Measurements from ENCODE around the gene PFDN4. TPM values are rescaled to one million over a fixed set of nuclear protein-coding genes. Genes with fewer than 3 reads are reported as not detected.

The PFDN4 gene
- polyA plus RNA-seq, 1 of the 3 experiments (the other 2 are of a cell fraction), result 44.0 TPM

DNA sequence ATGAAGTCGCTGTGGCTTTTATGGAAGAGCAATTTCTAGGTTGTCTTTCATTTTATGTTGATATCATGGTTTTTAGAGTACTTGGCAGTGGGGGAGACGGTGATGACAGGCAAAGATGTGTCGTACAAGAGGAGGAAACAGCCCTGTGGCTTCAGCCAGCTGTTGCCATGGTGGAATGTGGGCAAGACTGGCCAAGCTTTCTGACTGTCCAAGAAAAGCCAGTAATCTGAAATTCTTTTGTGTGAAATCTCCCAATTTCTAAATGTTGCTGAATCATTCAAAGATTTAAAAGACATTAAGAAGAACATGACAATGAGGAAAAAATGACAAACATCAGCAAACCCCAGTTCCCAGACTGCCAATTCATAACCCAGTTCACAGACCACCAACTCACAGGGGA, 23.1 kb downstream of the PFDN4 start:
- peaks cover 10% of the 10 kb centered on the region for H3F3A ChIP-seq (replicated peaks; ENCODE audit: insufficient read depth)
- H3K4me3 ChIP-seq (ENCODE audit: low read depth in 2 of 2, low read length in 1 of 2), result no peak overlapping the region
- no peaks in the 10 kb centered on the region for H3K79me2 ChIP-seq (ENCODE audit: insufficient read depth)
- no peaks in the 10 kb centered on the region for H3K4me1 ChIP-seq (ENCODE audit: control insufficient read depth in 1 of 2, insufficient read depth in 2 of 2, low read depth in 1 of 2, low read length in 1 of 2)
- H3K27ac ChIP-seq (ENCODE audit: low read depth in 2 of 2, low read length in 1 of 2), result no peak overlapping the region
- H3K9me3 ChIP-seq, result no peaks in the 10 kb centered on the region
- ChIA-PET CTCF (interaction anchor here (2.2 kb wide), 1 partner anchor 31 kb away, joined by 8 read pairs; no protein-coding TSS in a partner anchor), POLR2A (no interaction called here)
- H3K4me2 ChIP-seq, result no peak overlapping the region
- no peaks in the 10 kb centered on the region for H3K36me3 ChIP-seq (replicated peaks in 1 of 2; ENCODE audit: control insufficient read depth in 1 of 2, insufficient read depth in 2 of 2, low read length in 1 of 2)
- no peaks in the 10 kb centered on the region for H3K27me3 ChIP-seq (ENCODE audit: insufficient read depth)
- H3K9me2 ChIP-seq, result no peaks in the 10 kb centered on the region
- H3K9ac ChIP-seq, result no peak overlapping the region
- H2AFZ ChIP-seq (ENCODE audit: low read depth), result no peak overlapping the region
- no peaks in the 10 kb centered on the region for H4K20me1 ChIP-seq (ENCODE audit: insufficient read depth)
- TF ChIP-seq RXRA (IDR thresholded peaks at IDR 0.05; ENCODE audit: borderline replicate concordance, low read depth) (no peak), YY1 (IDR thresholded peaks at IDR 0.05; ENCODE audit: low read depth) (no peak), RFX5 (IDR thresholded peaks at IDR 0.05; ENCODE audit: low read length) (no peak), POLR2AphosphoS5 (IDR thresholded peaks at IDR 0.05; ENCODE audit: low read depth, low read length) (no peak), GABPA (IDR thresholded peaks at IDR 0.05; ENCODE audit: low read depth) (no peak), NFIC (IDR thresholded peaks at IDR 0.05; ENCODE audit: borderline replicate concordance) (no peak), USF2 (IDR thresholded peaks at IDR 0.05; ENCODE audit: borderline replicate concordance, low read depth, low read length) (no peak), EP300 (IDR thresholded peaks at IDR 0.05; ENCODE audit: borderline replicate concordance in 1 of 2, low read depth in 1 of 2, low read length in 1 of 2) (no peak), SMC3 (IDR thresholded peaks at IDR 0.05; ENCODE audit: low read depth, low read length) (no peak), FOXM1 (IDR thresholded peaks at IDR 0.05; ENCODE audit: low read depth) (no peak), FOXJ3 (CRISPR knock-in tag; IDR thresholded peaks at IDR 0.05) (no peak), FOSL2 (IDR thresholded peaks at IDR 0.05; ENCODE audit: borderline replicate concordance, low read depth) (no peak)
- TF ChIP-seq, protein P1, sequence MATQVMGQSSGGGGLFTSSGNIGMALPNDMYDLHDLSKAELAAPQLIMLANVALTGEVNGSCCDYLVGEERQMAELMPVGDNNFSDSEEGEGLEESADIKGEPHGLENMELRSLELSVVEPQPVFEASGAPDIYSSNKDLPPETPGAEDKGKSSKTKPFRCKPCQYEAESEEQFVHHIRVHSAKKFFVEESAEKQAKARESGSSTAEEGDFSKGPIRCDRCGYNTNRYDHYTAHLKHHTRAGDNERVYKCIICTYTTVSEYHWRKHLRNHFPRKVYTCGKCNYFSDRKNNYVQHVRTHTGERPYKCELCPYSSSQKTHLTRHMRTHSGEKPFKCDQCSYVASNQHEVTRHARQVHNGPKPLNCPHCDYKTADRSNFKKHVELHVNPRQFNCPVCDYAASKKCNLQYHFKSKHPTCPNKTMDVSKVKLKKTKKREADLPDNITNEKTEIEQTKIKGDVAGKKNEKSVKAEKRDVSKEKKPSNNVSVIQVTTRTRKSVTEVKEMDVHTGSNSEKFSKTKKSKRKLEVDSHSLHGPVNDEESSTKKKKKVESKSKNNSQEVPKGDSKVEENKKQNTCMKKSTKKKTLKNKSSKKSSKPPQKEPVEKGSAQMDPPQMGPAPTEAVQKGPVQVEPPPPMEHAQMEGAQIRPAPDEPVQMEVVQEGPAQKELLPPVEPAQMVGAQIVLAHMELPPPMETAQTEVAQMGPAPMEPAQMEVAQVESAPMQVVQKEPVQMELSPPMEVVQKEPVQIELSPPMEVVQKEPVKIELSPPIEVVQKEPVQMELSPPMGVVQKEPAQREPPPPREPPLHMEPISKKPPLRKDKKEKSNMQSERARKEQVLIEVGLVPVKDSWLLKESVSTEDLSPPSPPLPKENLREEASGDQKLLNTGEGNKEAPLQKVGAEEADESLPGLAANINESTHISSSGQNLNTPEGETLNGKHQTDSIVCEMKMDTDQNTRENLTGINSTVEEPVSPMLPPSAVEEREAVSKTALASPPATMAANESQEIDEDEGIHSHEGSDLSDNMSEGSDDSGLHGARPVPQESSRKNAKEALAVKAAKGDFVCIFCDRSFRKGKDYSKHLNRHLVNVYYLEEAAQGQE (IDR thresholded peaks at IDR 0.05; ENCODE audit: low read depth, low read length), result no peak
- TF ChIP-seq, protein P2, sequence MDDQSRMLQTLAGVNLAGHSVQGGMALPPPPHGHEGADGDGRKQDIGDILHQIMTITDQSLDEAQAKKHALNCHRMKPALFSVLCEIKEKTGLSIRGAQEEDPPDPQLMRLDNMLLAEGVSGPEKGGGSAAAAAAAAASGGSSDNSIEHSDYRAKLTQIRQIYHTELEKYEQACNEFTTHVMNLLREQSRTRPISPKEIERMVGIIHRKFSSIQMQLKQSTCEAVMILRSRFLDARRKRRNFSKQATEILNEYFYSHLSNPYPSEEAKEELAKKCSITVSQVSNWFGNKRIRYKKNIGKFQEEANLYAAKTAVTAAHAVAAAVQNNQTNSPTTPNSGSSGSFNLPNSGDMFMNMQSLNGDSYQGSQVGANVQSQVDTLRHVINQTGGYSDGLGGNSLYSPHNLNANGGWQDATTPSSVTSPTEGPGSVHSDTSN (IDR thresholded peaks at IDR 0.05), result no peak
- TF ChIP-seq, protein P3, sequence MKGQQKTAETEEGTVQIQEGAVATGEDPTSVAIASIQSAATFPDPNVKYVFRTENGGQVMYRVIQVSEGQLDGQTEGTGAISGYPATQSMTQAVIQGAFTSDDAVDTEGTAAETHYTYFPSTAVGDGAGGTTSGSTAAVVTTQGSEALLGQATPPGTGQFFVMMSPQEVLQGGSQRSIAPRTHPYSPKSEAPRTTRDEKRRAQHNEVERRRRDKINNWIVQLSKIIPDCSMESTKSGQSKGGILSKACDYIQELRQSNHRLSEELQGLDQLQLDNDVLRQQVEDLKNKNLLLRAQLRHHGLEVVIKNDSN (IDR thresholded peaks at IDR 0.05; ENCODE audit: borderline replicate concordance, low read depth), result no peak
- DNase-seq, result no peak
- WGBS (ENCODE audit: low lambda C conversion rate), result 46% methylated on average over 3 of the region's 3 CpGs
